HG02943 (cell line): ENCODE data around the gene FERMT1.
"Not testable (repeated sequence)": the region's sequence is repeated elsewhere in the genome, so short reads cannot be mapped to it uniquely, and the experiment has no call there.

ENCODE experiments used
- ATAC-seq: cut with Tn5 transposase; IDR thresholded peaks from one replicate; pipeline ENCODE4 v1.9.1; 2021; ENCODE audit warnings: mild to moderate bottlenecking, low read depth, moderate library complexity; ENCODE audit not compliant: unreplicated experiment

The FERMT1 gene

DNA sequence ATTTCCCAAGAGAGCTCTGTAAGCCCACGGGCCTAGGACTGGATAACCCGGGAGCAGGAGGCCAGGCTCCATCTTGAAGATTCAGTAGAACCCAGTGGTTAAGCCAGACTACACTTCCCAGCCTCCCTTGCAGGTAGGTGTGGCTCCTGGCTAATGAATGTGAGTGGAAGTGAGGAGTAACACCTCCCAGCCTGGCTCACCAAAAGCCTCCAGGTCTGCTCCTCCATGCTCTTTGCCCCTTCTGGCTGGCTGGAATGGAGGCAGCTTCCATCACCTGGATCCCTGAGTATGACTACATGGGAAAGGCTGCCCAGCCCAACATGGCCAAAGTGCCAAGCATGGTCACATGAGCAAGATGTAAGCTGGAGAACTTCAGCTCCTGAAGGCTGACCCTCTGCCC is 78.7 kb downstream of the FERMT1 start:
- no peak for ATAC-seq

DNA sequence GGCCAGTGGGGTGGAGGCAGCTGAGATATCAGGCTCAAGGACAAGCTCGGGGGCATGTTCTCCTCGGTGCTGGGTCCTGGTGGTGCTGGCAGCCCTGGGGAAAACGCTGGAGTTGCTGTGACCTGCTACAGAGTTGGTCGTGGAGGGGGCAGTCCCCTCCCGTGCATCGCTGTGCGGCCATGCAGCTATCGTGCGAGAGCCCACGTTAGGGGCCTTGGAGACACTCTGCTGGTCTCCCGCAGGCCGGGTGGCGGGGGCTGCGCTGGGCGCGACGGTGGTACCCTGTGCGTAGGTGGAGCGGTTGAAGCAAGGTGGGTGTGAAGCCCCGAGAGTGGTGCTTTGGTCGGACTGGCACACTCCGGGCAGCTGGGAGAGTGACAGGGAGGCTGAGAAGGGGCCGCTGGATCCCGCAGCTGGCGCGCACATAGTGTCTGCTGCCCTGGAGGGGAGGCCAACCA is 81.0 kb downstream of the FERMT1 start:
- ATAC-seq: no peak

DNA sequence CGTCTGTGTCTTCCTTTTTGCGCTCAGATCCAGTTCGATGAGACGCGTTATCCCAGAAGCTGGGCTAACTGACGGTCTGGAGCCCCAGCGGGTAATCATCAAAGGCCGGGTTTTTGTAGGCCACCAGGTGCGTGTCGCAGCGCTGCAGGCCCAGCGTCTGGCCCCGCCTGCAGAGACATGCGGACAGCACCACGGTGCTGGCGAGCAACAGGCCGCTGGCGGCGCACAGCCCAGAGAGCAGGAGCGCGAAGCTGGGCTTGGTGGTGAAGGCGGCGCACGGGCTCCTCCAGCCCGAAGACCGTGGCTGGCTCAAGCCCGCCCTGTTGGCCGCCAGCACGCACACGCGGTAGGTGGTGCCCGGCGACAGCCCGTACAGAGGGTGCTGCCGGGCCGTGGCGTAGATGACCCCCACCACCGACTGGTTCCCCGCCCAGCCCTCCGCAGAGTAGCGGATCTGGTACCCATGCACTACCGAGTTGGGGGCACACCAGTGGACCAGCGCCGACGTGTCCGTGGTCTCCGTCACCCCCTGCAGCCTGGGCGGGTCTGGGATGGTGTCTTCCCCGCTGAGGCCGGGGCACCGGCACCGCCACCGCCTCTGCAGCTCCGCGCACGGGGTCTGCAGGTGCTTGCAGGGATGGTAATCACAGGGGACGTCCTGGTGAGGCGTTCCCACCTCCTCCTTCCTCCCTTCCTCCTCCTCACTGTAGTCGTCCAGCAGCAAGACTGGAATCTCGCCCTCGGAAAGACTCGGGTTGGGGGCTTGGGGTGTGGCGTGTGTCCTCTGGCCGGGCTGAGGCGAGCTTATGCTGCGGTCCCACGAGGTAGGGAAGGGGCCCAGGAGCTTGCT is 81.6 kb downstream of the FERMT1 start:
- no peak for ATAC-seq

DNA sequence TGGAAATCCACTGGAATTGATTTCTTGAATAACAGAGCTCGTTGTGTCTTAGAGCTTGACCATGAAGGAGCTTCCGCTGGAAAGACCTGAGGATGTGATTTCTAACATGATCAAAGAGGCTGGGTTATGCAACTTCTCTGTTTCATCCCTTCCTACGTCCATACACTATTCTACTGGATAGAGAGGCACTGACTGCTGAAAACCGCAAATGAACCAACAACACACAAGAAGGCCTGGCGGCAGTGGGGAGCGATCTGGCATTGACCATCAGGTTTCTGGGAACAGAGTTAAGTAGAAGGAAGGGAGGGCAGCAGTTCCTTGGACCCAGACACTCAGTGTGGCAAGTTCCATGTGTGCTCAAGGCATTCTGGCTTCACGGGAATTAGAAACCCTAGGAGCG is 82.3 kb downstream of the FERMT1 start:
- no peak for ATAC-seq

DNA sequence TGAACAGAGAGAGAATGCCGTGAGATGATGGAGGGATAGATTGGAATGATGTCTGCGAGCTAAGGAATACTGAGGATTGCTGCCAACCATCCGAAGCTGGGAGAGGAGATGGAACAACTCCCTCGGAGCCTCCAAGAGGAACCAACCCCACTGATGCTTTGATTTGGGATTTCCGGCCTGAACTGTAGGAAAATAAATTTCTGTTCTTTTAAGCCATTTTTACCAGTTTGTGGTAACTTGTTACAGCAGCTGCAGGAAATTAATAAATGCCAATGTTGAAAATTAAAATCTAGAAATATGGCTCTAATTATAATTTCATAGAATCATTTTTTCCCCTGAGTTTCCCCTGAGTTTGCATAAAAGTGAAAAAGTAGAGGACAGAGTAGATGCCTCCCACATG is 83.1 kb downstream of the FERMT1 start:
- no peak for ATAC-seq

DNA sequence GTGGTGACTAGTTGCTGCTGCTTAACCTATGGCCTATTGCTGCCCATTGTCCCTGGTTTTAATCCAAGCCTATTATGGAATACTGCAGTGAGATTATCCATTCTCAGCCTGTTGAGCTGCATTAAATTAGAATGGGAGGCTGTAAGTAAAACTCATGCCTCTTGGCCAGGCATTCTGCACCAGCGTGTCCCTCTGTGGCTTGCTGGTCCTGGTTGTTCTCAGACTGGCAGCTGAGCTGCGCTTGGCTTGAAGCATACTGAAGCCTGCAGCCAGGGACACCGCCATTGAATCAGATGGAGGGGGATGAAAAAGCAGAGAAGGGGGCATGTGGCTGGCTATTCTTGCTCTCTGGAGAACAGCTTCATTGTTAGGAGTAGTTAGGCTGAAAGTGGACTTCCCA is 84.6 kb downstream of the FERMT1 start:
- no peak for ATAC-seq

DNA sequence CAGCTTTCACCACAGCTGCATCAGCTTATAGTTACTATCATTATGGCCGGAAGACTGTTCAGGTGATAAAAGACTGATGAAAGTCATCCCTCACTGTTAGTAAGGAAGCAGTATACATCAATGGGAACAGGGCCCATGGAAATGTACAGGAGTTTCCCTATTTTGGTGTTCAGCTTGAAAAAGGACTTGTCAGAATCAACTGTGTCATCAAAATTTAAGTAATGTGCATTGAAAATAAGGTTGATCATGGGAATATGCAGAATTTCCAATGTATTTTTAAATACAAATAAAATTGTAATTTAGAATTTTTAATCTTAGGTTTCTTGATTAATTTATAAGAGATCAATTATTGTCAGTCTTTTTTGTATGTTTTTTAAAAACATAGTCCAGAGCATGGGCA is 85.7 kb downstream of the FERMT1 start:
- ATAC-seq: no peak

DNA sequence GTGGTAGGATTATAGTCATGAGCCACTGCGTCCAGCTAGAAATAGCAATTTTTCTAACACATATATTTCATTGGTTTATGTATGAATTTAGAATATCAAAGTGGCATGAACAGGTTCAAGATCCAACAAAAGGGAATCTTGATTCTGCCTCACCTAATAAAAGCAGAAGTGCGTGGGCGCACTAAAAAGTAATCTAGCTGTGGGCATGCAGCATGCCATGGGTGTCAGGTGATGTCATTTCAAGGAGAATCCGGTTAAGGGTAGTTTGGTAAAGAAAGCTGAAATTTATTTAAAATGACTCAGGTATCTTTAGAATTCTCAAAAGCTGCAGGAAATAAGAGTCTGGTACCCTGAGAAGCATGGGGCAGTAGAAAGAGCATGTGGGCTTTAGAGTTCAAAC is 86.6 kb downstream of the FERMT1 start:
- ATAC-seq: no peak

DNA sequence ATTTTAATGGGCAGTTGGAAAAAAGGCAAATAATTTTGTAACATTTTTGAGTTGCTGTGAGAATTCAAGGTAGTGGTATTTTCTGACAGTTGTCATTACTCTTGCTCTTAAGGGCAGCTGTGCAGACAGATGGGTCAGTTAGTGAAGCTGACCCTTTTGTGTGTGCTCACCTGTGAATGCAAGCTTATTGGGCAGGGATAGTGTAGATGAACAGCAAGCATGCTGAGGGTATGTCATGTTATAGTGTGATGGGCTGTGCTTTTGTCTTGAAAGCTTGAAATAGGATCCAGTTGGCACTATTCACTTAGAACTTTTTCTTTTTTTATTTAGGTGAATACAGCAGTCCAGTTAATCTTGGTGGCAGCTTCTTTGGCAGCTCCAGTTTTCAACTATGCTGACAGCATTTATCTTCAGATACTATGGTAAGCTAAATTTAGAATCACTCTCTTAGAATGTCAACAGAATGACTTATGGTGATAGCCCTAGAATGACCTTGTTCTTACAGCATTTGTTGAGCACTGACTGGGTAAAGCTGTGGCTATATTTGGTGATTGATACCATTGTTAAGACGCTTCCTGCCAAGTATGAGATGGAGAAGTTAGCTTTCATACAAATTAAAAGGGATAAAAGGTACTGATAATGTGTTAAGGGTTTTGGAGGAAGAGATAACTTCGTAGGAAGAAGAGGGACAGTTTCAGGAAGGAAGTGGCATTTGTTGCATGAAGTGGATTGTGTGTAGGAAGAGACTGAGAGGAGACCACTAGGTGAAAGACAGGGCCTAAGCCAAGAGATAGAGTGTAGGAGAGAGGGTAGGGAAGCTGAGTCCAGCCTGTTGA is 88.5 kb downstream of the FERMT1 start:
- ATAC-seq: no peak

DNA sequence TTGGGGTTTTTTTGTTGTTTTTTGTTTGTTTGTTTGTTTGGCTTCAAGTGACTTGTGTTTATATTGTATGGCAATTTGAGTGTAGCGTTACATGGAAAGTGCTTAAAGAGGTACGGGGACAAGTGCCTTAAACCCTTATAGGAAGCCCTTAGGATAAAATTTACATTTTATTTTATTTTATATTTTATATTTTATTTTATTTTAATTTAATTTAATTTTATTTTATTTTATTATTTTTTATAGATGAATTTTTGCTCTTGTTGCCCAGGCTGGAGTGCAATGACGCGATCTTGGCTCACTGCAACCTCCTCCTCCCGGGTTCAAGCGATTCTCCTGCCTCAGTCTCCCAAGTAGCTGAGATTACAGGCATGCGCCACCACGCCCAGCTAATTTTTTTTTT is 89.9 kb downstream of the FERMT1 start:
- ATAC-seq: not testable (repeated sequence)

DNA sequence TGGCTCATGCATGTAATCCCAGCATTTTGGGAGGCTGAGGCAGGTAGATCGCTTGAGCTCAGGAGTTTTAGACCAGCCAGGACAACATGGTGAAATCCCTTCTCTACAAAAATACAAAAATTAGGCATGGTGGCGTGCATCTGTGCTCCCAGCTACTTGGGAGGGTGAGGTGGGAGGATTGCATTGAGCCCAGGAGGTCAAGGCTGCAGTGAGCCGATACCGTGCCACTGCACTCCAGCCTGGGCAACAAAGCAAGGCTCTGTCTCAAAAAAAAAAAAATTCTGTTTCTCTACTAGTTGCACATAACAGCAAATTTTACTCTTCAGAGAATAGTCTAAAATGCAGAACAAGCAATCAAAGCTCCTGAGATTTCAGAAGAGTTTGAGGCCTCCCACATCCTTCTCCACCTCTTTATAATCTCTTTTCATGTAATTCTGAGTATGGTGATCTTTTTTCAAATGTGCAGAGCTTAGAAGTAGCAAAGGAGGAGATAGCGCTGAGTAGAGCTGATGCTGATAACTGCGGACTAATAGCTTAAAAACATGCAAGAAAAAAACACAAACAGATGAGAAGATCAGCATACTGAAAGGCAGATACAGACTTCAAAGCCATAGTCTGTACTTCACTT is 92.3 kb downstream of the FERMT1 start:
- no peak for ATAC-seq

DNA sequence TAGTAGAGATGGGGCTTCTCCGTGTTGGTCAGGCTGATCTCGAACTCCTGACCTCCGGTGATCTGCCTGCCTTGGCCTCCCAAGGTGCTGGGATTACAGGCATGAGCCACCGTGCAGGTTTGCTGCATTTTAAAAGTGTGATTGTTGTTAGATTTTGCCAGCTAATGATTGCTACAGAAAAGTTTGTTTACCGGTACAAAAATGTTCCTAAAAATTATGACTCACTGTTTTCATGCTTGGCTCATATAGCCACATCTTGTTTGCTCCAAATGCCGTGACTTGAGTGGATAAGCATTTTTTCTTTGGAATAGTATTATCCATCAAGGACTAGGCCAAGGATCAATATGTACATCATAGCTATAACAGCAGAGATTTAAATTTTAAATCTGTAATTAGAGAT is 93.3 kb downstream of the FERMT1 start:
- no peak for ATAC-seq

DNA sequence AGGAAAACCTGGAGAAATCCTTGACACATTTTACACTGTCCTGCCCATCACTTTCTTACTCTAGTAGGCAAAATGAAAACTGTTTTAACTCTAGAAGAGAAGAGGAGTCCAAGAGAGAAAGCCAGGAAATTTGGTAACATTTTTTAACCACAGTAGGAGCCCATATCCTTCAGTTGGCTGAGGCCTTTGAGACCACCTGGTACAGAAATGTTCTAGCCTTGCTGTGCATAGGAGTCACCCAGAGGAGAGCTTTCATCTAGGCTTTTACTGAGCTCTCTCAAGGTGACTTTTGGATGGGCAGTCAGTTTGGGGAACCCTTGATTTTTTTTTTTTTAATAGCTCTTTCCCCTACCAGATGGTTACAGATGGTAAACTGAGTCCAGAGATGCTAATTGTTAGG is 94.0 kb downstream of the FERMT1 start:
- ATAC-seq: no peak

DNA sequence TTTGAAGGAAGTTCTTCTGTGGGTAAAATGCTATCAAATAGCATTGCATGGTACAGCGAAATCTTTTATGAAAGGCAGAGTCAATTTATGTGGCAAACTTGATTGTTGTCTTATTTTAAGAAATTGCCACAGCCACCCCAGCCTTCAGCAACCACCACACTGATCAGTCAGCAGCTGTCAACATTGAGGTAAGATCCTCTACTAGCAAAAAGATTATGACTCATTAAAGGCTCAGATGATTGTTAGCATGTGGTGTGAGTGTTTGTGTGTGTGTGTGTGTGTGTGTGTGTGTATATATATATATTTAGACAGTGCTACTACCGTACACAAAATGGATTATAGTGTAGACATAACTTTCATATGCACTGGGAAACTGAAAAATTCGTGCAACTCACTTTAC is 96.8 kb downstream of the FERMT1 start:
- ATAC-seq: no peak
